ENCODE data around the gene ARG2. TPM values are rescaled to one million over a fixed set of nuclear protein-coding genes. Genes with fewer than 3 reads are reported as not detected.

ARG2 gene
- total and polyA plus RNA-seq, 2 of the 4 experiments (the other 2 are of a cell fraction) = 1.1 to 2.5 TPM

- H4K91ac ChIP-seq (ENCODE audit: insufficient read depth, low read depth, low read length) = no peak overlapping the region
- H3K4me1 ChIP-seq (ENCODE audit: control insufficient read depth, insufficient read depth, low read length) = peaks cover 3% of the 10 kb centered on the region; the same call in 1 of the 2 replicates
- no TSS peak for BruUV-seq (replicated peaks)
- no peak overlapping the region for H2BK5ac ChIP-seq (ENCODE audit: low read depth, low read length, poor library complexity, severe bottlenecking)
- H2BK20ac ChIP-seq (ENCODE audit: low read depth, low read length) = no peak overlapping the region
- no peak overlapping the region for H3K56ac ChIP-seq (ENCODE audit: extremely low read depth, insufficient read depth, low read length)
- no peak overlapping the region for H3K27ac ChIP-seq (ENCODE audit: insufficient read depth, low read length)
- ChIA-PET CTCF (interaction anchor here (0.9 to 2.2 kb wide), 3 partner anchors 46 to 84 kb away, joined by 3 to 21 read pairs (median 5); no protein-coding TSS in a partner anchor), POLR2A (ENCODE audit: unreplicated experiment) (no interaction called here)
- H2BK120ac ChIP-seq (ENCODE audit: low read depth, low read length) = no peak overlapping the region
- in situ Hi-C loops (cut with MboI; ENCODE audit: low sequenced_read_pairs) (loop anchor here (5.0 kb wide), 1 partner anchor 47 kb away; no protein-coding TSS in a partner anchor), dilution Hi-C loops (cut with HindIII; ENCODE audit: low sequenced_read_pairs, unreplicated experiment) (no loop called here), intact Hi-C loops (cut with micrococcal nuclease) (no loop called here)
- peak overlapping the region; percentile 94 for H2AFZ ChIP-seq (replicated peaks; ENCODE audit: low read length, poor library complexity)
- H3K27me3 ChIP-seq (ENCODE audit: control insufficient read depth, insufficient read depth, low read length) = peaks cover 3% of the 10 kb centered on the region
- ATAC-seq (ENCODE audit: low read depth) (peak; percentile 22), DNase-seq (peak; percentile 7)
- H2AK5ac ChIP-seq (ENCODE audit: low read depth, low read length) = no peak overlapping the region
- no peaks in the 10 kb centered on the region for H3K36me3 ChIP-seq (ENCODE audit: control insufficient read depth, insufficient read depth, low read length)
- no peaks in the 10 kb centered on the region for H3K9me1 ChIP-seq (ENCODE audit: insufficient read depth, low read length)
- no peak overlapping the region for H3K23ac ChIP-seq (ENCODE audit: low read depth, low read length)
- H3K79me1 ChIP-seq (ENCODE audit: low read depth in 1 of 2, low read length in 2 of 2) = no peaks in the 10 kb centered on the region
- no peak overlapping the region for H3K9ac ChIP-seq (ENCODE audit: low read depth, low read length)
- no peak for TF ChIP-seq MAZ (IDR thresholded peaks at IDR 0.05; ENCODE audit: borderline replicate concordance, low read depth, low read length)
- TF ChIP-seq SMC3 (IDR thresholded peaks at IDR 0.05; ENCODE audit: low read depth, low read length) = no peak
- no peak for TF ChIP-seq POLR2A (IDR thresholded peaks at IDR 0.05; ENCODE audit: low read depth, low read length)
- TF ChIP-seq, protein P1, sequence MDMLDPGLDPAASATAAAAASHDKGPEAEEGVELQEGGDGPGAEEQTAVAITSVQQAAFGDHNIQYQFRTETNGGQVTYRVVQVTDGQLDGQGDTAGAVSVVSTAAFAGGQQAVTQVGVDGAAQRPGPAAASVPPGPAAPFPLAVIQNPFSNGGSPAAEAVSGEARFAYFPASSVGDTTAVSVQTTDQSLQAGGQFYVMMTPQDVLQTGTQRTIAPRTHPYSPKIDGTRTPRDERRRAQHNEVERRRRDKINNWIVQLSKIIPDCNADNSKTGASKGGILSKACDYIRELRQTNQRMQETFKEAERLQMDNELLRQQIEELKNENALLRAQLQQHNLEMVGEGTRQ (IDR thresholded peaks at IDR 0.05; ENCODE audit: low read depth, low read length) = no peak
- no peak for TF ChIP-seq MAFK (IDR thresholded peaks at IDR 0.05; ENCODE audit: low read depth, low read length)
- no peak for TF ChIP-seq CEBPB (IDR thresholded peaks at IDR 0.05; ENCODE audit: low read depth, low read length)
- no peak for TF ChIP-seq FOS (IDR thresholded peaks at IDR 0.05; ENCODE audit: low read depth, low read length)
- no peak for TF ChIP-seq RAD21 (IDR thresholded peaks at IDR 0.05; ENCODE audit: low read length)
- TF ChIP-seq RCOR1 (IDR thresholded peaks at IDR 0.05; ENCODE audit: insufficient replicate concordance, low read length) = no peak
- TF ChIP-seq, protein P2, sequence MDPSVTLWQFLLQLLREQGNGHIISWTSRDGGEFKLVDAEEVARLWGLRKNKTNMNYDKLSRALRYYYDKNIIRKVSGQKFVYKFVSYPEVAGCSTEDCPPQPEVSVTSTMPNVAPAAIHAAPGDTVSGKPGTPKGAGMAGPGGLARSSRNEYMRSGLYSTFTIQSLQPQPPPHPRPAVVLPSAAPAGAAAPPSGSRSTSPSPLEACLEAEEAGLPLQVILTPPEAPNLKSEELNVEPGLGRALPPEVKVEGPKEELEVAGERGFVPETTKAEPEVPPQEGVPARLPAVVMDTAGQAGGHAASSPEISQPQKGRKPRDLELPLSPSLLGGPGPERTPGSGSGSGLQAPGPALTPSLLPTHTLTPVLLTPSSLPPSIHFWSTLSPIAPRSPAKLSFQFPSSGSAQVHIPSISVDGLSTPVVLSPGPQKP (IDR thresholded peaks at IDR 0.05; ENCODE audit: borderline replicate concordance, low read depth, low read length) = no peak
- no peak for TF ChIP-seq MXI1 (IDR thresholded peaks at IDR 0.05; ENCODE audit: borderline replicate concordance, low read depth, low read length)
- no peak for TF ChIP-seq RFX5 (IDR thresholded peaks at IDR 0.05; ENCODE audit: low read depth, low read length)
- no peak for TF ChIP-seq CTCF (conservative IDR thresholded peaks at IDR 0.05; ENCODE audit: low read depth, low read length)
- no peak for TF ChIP-seq NFE2L2 (IDR thresholded peaks at IDR 0.05; ENCODE audit: low read depth, low read length)
- no peak for TF ChIP-seq BHLHE40 (IDR thresholded peaks at IDR 0.05; ENCODE audit: low read depth, low read length)
- TF ChIP-seq CHD1 (IDR thresholded peaks at IDR 0.05; ENCODE audit: low read depth, low read length) = no peak
- H2BK15ac ChIP-seq (ENCODE audit: low read depth, low read length) = 0 out of 3 replicates have a peak overlapping the region, but pooled peaks have one; percentile 15
- peak overlapping the region; percentile 47 for H3K4me3 ChIP-seq (ENCODE audit: insufficient read depth, low read depth, low read length)
- H2AK9ac ChIP-seq (replicated peaks; ENCODE audit: low read depth, low read length, poor library complexity) = peak overlapping the region; percentile 62
- no peak overlapping the region for H3K18ac ChIP-seq (ENCODE audit: low read depth, low read length)
- no peak overlapping the region for H4K8ac ChIP-seq (ENCODE audit: low read depth in 2 of 2, low read length in 2 of 2)
- 2% methylated on average over 7 of the region's 19 CpGs; no CpG with 5 or more reads in 1 of the 2 experiments for WGBS, 2 experiments (ENCODE audit: extremely low coverage in 2 of 2, insufficient read length in 1 of 2)
- no peaks in the 10 kb centered on the region for H4K20me1 ChIP-seq (ENCODE audit: insufficient read depth, low read length)
- H3K4ac ChIP-seq (ENCODE audit: low read depth, low read length) = no peak overlapping the region
- peak overlapping the region; percentile 87 for H3K4me2 ChIP-seq (ENCODE audit: low read depth, low read length)
- H3K14ac ChIP-seq (replicated peaks; ENCODE audit: low read depth, low read length) = no peak overlapping the region
- no peak overlapping the region for H4K5ac ChIP-seq (ENCODE audit: low read depth, low read length)
- H3K9me3 ChIP-seq (ENCODE audit: control insufficient read depth, insufficient read depth, low read length) = no peaks in the 10 kb centered on the region
These were observed 581 bp downstream of the ARG2 start for GRCh38 chr14:67620217-67620785.

Data from IMR-90 (cell line).